Mesenteric fat pad (tissue), 1 donor: ENCODE results near the gene ARAP2. TPM values are rescaled to one million over a fixed set of nuclear protein-coding genes. Genes with fewer than 3 reads are reported as not detected.

Source experiments
- DNase-seq: peaks from one replicate; pipeline ENCODE4 v3.0.0-alpha.2; 2020; ENCODE audit warnings: low spot score
- total RNA-seq: library from RNA; stranded (reverse); fragmentation: NEBNext Ultra II Directional; extraction: Animal tissue kit (Norgen Biotek cat#: 25700); gene quantifications from one replicate; pipeline ENCODE4 v1.2.1, GENCODE V29; 2021
- donor health status: DM: yes; HTN: yes; CAD: no.

Gene ARAP2
- total RNA-seq, 1 donor from 2014 or later, result 13.5 TPM

DNA sequence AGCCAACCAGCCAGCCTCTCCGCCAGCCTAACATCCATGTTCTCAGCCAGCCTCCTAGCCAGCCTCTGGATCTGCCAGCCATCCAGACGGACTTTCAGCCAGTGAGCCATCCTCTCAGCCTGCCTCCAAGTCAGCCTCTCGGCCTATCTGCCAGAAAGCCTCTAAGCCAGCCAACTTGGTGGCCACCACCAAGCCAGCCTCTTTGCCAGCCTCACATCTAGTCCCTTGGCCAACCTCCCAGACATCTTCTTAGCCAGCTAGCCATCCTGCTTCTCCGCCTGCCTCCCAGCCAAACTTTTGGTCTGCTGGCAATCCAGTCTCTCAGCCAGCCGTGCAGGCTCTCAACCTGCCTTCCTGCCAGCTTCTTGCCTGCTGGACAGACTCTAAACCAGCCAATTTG, 16.4 kb upstream of the ARAP2 start:
- DNase-seq, result no peak

DNA sequence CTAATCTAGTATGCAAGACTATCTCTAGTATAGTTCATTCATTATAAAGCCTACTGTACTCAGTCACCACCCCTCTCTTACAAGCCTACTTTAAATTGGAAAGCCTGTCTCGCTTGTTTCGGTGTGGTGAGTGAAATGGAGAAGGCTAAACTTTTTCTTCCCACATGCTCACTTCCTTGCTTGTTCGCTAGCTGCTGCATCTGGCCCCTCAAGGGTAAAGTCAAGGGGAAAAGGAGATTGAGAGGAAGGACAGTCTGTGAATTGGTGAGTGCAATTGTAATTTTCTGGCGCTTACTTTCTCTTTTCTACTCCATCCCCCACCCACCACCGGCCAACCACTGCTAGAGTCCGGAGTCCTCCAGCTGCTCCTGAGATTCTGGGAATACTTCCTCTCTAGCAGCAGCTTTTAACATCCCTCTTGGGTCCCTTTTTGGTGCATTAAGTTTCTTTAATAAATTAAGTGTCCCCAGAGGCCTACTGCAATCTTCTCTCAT, 12.1 kb upstream of the ARAP2 start:
- no peak for DNase-seq

DNA sequence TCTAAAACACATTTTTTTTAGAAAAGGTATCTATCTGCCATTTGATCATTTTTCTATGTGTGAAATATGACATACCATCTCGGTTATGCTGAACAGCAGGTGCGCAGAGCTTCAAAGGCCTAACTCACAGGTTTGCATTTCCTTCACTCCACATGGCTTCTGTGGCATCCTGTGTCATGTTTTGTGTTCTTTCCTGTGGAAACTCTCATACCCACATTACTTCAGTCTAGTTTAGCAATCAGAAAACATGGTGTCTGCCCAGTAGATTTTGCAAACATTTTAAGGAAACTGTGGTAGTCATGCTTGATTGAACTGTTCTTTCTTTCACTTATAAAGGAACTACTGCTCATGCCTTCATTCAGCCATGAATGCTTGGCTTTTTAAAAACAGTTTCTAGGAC, 11.3 kb upstream of the ARAP2 start:
- no peak for DNase-seq

DNA sequence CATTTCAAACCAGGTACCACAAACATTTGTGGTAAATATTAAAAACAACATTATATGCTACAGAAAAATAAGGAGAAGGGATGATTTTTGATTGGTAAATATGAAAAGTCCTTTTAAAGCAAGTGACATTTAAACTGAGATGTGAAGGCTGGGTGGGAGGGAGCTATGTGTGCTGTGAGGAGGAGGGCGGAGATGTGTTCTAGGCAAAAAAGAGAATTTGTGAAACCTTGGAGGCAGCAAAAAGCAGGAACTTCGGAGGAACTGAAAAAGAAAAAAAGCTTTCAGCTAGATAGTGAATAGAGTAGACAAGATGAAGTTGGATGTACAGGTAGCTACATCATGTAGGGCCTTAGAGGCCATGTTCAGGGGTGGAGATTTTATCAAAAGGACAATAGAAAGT, 10.1 kb upstream of the ARAP2 start:
- DNase-seq, result no peak

DNA sequence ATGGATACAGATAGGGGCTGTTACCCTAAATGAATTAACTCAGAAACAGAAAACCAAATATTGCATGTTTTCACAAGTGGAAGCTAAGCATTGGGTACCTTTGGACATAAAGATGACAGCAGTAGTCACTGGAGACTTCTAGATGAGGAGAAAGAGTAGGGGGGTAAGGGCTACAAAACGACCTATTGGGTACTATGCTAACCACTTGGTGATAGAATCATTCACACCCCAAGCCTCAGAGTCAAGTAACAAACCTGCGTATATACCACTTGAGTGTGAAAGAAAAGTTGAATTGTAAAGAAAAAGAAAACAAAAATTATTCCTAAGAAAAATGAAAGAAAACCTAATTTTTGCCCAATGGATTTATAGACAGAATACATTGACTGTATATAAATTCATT, 7.7 kb upstream of the ARAP2 start:
- DNase-seq, result no peak

DNA sequence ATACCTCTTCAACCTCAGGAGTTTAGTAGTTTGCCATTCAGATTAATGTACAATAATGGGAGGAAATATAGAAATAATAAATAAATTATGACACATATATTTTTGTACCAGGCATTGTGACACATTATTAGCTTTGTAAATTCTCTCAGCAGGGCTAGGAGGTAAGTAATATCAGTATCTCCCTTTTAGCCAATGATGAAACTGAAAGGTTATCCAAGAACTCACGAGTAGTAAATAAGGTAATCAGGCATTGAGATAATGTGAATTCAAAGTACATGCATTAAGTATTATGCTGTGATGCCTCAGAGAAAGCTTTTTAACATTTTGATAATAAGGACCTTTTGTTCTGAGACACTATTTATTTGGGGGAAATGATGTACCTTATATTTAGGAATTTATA, 5.3 kb upstream of the ARAP2 start:
- no peak for DNase-seq

DNA sequence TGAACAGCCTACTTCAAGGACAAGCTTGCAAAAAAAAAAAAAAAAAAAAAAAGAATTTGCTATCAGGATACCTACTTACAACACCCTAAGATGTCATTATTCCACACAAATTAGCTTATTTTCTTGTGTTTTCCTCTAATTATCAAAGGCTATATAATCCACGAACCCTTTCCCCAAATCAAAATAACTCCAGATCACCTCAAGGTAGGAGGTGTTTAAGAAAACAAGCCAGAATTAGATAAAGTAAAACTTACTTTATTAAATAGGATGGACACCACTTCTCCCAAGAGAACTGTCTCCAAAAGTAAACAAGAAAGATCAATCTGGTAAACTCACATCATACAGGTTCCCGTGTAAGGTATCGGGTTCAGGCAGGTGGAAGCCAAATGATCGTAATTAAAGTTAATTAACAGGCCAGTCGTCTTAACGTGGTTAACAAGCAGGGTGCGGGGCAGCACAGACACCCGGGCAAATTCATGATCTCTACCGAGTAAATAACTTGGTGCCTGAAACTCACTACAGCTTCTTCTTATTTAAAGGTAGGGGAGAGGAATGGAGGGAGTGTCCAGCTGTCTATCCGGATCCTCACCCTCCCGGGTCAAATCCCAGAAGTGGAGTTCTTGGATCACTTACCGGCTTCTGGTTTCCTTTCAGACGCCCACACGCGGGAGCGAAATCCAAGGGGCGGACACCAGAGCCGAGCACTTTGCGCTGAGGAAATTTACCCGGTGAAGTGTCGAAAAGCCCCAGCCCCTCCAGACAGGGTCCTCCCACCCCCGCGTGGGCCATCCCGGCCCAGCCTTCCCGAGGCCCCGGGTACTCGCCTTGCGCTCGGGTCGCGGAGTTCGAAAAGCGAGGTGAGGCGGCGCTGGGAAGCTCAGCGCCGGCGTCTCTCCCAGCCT, 708 bp downstream of the ARAP2 start:
- no peak for DNase-seq

DNA sequence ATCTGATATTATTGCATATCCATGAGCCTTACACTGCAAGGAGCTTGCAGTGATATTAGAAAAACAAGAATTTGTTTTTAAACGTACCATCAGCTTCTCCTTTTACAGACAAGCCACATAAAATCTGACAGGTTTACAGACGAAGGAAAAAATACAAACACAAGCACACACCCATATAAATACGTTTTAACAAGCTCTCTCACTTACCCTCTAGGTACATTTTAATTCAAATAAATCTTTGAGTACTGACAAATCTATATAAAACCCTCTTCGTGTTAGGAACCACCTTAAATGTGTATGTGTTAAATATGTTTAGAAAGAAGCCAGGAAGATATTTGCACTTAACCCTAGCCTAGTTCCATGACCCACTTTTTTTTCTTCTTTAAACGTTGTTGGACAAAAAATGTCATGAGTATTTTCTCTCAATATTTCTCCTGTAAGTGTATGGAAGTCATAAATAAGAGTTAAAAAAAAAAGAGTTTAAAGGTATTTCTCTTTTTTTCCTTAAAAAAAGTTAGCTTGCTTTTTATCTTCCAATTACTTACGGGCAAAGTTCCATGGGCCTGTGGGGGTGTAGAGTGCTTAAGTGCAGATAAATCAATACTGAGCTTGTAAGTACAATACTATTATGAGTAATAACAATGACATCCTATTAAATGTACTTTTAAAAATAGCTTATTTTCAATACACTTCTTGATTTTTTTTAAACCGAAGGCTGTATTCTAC, 1.5 kb downstream of the ARAP2 start:
- no peak for DNase-seq

DNA sequence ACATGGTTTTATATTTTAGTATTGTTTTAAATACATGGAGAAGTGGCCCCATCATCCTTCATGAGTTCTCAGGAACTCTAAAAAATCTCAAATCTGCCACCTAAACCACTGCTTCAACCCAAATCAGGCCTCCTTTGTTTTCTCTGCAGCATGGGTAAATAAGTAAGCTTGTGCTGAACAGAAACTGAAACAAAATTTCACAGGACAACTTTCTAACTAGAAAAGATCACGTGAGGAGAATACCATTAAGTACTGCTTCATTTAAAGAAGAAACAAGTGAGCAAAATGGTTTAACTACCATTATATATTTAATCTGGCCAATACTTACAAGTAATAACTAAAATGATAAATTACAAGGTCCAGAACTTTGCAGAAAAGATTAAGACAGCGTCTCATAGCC, 2.5 kb downstream of the ARAP2 start:
- no peak for DNase-seq

DNA sequence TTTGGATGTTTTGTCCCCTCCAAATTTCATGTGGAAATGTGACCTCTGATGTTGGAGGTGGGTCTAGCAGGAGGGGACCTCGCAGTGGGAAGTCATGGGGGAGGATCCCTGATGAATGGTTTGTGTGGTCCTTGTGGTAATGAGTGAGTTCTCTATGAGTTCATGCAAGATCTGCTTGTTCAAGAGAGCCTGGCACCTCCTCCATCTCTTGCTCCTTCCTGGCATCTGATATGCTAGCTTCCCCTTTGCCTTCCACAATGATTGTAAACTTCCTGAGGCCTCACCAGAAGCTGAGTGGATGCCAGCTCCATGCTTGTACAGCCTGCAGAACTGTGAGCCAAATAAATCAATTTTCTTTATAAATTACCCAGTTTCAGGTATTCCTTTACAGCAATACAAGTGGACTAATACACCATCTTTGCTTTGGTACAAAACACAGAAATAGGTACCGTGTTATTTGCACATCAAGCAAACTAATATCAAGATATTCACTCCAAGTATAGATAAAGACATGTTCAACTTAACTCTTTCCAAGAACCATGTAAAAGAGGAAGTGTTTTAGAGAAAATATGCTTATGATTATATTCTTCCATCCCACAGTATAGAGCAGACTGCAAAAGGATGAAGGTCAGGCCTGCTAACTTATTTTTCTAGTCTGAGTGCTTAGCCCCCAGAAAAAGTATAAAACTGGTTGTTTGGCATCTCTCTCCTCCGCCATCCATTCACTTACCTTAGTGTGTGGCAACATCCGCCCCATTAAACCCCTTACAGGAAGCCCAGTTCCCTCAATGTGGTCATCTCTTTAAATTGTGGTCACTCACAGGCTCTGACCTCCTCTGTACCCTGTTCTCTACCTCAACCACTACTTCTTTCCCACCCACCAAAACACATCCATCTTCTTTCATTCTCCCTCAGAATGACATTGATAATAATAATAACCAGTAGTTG, 6.7 kb downstream of the ARAP2 start:
- DNase-seq, result no peak

DNA sequence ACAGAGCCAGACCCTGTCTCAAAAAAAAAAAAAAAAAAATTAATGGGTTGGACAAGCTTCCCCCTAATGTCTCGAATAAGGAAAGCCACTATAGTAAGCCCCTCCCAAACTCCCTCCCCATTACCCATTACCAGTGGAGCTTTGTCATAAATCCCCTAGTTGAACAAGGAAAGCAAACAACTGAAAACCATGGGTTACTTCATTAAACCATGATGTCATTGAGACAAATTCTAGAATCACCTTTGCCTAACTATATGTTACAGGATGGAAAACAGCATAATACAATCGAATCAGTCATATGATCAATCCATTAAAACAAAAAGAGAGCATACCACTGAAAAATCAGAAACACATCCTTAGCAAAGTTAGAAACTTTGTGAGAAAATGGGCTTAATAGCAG, 8.2 kb downstream of the ARAP2 start:
- DNase-seq, result no peak

DNA sequence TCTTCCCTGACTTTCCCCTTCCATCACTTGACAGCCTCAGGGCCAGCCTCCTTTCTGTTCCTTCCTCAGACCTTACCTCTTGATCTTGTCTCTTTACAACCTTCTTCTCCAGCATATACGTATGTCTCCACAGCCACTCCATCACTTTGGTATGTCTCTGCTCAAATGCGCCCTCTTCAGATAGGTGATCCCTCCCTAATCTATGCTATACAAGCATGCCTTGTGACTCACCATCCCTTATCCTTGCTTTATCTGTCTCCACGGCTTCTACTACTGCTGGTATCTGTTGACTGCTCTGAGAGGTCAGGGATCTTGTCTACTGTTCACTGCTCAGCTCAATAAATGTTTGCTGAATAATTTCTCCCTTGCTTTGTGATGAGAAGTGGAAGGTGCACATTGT, 9.0 kb downstream of the ARAP2 start:
- no peak for DNase-seq

DNA sequence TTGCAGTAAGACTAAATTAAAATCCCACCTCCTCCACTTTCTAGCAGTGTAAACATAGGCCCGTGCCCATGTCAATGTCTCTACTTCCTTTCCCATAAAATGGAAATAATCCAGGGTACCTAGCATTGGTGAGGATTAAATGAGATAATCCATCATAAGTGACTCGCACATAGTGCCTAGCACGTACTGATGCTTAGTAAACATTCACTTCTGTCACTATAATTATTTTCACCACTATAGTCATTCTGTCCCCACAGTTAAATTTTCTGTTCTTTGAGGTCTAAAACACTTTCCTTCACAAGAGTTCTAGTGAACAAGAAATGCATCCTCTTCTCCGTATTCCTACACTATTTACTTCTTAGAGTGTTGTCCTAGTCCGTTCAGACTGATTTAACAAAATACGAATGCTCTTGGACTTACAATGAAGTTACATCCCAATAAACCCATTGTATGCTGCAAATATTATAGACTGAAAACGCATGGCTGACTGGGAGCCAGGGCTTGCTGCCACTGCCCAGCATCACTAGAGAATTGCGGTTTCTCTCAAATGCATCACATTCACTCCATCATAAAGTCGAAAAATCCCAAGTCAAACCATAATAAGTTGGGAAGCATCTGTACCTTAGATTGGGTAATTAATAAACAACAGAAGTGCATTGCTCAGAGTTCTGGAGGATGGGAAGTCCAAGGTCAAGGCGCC, 10.6 kb downstream of the ARAP2 start:
- DNase-seq, result no peak

DNA sequence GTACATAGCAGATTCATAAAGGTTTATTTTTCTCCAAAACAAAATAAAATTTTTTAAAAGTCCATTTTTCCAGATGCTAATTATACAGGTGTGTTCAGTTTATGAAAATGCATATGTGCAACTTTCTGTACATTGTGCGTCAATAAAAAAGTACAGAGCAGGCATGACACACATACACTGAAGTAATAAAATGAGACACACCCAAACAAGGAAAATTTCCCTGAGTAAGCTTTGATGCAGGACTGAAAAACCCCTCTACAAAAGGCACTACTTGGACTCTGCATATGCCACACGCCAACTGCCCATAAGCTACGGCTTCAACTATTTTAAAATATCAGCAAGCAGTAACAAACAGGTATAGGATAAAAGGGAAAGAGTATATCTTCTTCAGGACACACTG, 13.8 kb downstream of the ARAP2 start:
- DNase-seq, result no peak

DNA sequence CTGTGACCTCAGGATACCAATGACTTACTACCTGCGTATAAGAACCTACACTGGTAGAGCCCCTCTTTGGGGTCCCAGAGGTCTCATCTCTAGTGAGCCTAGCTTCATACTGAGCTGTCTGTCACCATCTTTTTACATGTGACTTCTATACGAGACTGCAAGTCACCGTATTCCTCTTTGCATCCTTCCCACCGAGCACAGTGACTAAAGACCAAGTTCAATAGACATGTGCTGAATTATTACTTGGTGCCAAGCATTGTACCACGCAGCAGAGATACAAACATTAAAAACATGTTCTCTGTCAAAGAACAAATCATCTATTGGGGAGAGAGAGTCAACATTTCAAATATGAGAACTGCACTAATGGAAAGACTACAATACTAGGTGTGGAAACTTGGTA, 16.4 kb downstream of the ARAP2 start:
- no peak for DNase-seq

DNA sequence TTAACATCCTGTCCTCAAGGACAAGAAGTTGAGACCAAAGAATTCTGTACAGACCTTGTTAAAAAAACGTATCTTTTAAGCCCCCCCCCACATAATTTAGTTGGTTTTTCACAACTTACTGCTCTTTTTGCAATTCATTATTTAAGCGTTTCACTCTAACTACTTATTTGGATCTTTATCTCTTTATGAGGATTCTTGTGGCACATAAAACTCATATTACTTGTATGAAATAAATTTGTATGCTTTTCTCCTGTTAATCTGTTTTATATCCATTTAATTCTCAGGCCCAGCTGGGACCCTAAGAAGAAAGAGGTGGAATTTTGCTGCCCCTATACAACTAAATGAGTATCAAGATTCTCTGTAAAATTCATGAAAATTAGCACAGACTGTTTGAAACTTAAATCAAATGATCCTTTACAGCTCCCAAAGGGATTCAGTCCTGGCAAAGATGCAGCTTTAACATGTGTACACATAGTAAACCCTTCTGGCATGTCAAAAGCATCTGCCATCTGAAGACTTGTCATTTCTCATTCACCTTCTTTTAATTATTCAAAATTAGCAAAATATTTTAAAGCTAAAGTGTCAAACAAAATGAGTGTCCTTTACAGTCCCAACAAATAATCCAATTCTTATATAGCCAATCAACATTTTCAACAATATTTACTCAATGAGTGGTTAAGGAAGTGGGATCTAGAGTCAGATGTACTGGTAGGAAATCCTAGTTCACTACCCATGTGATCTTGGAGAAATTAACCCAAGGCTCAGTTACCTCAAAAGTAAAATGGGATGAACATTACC, 17.7 kb downstream of the ARAP2 start:
- no peak for DNase-seq

DNA sequence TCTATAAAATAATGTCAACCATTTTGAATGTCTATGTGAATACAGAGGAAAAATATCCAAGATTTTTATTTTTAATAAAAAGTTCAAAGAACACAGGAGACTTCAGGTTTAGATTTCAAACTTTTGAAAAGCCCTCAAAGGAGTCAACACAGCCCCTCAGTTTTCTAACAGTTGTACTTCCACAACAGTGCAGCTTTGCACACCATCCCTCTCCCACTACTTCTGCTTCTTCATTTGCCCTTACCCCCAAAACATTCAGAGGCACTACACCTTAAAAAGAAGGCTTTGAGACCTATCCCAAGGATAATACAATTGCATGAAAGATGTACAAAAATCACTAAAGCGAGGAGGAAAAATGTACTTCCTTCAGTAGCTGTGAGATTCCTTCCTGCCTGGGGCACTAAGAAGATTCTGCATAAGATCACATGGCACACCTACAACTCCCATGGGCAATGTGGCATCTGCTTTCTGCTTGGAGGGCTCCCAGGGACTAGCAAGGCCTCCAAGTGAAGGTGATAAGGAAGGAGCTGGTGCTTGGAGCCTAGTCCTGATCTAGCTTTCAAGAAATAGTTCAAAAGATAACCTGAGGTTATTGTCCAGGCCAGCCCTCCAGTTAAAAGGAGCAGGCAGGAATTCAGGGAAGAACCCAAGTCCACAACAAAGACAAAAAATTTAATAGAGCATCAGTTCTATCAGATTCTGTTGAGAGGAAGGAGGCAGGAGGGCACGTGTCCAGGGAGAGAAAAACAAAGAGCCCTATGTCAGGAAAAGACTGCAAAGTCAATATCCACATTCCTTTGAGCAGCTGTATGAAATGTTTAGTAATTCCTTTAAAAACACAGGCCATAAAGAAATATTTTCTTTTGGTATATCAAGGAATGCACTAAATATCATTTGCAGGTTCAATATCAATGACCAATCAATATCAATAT, 19.1 kb downstream of the ARAP2 start:
- DNase-seq, result no peak

DNA sequence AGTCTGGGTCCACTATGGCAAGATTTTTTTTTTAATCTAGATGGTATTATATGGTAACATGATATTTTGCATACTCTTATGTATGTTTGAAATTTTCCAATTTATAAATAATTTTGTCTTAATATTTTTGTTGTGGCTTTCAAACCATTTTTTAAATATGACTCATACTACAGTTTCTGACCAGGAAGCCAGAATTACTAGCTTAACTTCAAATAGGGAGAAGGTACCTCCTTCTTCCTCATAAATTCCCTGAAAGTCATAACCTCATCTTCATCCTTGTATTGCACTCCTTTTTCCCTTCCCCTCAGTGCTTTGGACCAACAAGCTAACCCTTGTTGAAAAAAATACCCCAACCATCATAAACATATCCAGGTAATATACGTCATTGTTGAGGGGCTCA, 21.6 kb downstream of the ARAP2 start:
- DNase-seq, result no peak

DNA sequence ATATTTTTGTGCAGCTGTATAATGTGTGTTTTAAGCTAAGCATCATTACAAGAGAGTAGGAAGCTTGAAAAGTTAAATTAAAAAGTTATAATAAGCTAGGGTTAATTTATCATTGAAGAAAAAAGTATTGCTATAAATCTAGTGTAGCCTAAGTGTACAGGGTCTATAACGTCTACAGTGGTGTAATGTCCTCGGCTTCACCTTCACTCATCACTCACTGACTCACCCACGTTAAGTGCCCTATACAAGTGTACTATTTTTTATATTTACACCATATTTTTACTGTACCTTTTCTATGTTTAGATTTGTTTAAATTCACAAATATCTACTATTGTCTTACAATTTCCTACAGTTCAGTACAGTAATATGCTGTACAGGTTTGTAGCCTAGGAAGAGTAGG, 23.5 kb downstream of the ARAP2 start:
- no peak for DNase-seq
